Liver (tissue), 3 donors: ENCODE results near the gene LHFPL6.

ENCODE experiments used
- CTCF ChIP-seq: fragments of 150-350 bp; IDR thresholded peaks from 2 replicates; pipeline ENCODE4 v1.5.1; 2017; ENCODE audit warnings: improper control_type of control experiment, low read depth, low read length; ENCODE audit not compliant: missing input control
- FOXA2 ChIP-seq: IDR thresholded peaks from 2 replicates; pipeline ENCODE4 v1.6.1; 2016; ENCODE audit warnings: antibody characterized with exemption
- GABPA ChIP-seq, 2 donors: IDR thresholded peaks in 1 of 2; conservative IDR thresholded peaks in 1 of 2; 2 replicates each; pipeline ENCODE4 v1.6.1; 2016; ENCODE audit warnings: antibody characterized with exemption in 2 of 2, mild to moderate bottlenecking in 1 of 2, moderate library complexity in 1 of 2
- HNF4A ChIP-seq, 2 donors: conservative IDR thresholded peaks; 2 replicates each; pipeline ENCODE4 v1.6.1; 2016; ENCODE audit warnings: antibody characterized with exemption in 2 of 2, mild to moderate bottlenecking in 2 of 2
- HNF4G ChIP-seq: IDR thresholded peaks from 2 replicates; pipeline ENCODE4 v1.6.1; 2016; ENCODE audit warnings: antibody characterized with exemption
- JUND ChIP-seq, 2 donors: IDR thresholded peaks; 2 replicates each; pipeline ENCODE4 v1.6.1; 2016; ENCODE audit warnings: antibody characterized with exemption in 2 of 2
- MAX ChIP-seq: IDR thresholded peaks from 2 replicates; pipeline ENCODE4 v1.6.1; 2016; ENCODE audit warnings: antibody characterized with exemption
- SP1 ChIP-seq: IDR thresholded peaks from 2 replicates; pipeline ENCODE4 v1.6.1; 2018; ENCODE audit warnings: antibody characterized with exemption, mild to moderate bottlenecking
- TAF1 ChIP-seq: conservative IDR thresholded peaks from 2 replicates; pipeline ENCODE4 v1.6.1; 2016; ENCODE audit warnings: antibody characterized with exemption, mild to moderate bottlenecking
- YY1 ChIP-seq: IDR thresholded peaks from 2 replicates; pipeline ENCODE4 v1.6.1; 2016; ENCODE audit warnings: antibody characterized with exemption, mild to moderate bottlenecking
- TF ChIP-seq, protein P1 (sequence below): IDR thresholded peaks from 2 replicates; pipeline ENCODE4 v1.6.1; 2016; ENCODE audit warnings: antibody characterized with exemption
- TF ChIP-seq, protein P2 (sequence below): IDR thresholded peaks from 2 replicates; pipeline ENCODE4 v1.6.1; 2016; ENCODE audit warnings: antibody characterized with exemption, mild to moderate bottlenecking
- donor health status: healthy.
- donor health status: healthy.

- TF ChIP-seq GABPA (IDR thresholded peaks at IDR 0.05 in 1 of 2, conservative IDR thresholded peaks at IDR 0.05 in 1 of 2) (no peak), CTCF (no peak), HNF4G (no peak), FOXA2 (no peak), HNF4A (conservative IDR thresholded peaks at IDR 0.05) (no peak), JUND (IDR thresholded peaks at IDR 0.05) (no peak), TAF1 (no peak), YY1 (no peak), SP1 (no peak), MAX (no peak)
- TF ChIP-seq, protein P1, sequence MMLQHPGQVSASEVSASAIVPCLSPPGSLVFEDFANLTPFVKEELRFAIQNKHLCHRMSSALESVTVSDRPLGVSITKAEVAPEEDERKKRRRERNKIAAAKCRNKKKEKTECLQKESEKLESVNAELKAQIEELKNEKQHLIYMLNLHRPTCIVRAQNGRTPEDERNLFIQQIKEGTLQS = no peak
- TF ChIP-seq, protein P2, sequence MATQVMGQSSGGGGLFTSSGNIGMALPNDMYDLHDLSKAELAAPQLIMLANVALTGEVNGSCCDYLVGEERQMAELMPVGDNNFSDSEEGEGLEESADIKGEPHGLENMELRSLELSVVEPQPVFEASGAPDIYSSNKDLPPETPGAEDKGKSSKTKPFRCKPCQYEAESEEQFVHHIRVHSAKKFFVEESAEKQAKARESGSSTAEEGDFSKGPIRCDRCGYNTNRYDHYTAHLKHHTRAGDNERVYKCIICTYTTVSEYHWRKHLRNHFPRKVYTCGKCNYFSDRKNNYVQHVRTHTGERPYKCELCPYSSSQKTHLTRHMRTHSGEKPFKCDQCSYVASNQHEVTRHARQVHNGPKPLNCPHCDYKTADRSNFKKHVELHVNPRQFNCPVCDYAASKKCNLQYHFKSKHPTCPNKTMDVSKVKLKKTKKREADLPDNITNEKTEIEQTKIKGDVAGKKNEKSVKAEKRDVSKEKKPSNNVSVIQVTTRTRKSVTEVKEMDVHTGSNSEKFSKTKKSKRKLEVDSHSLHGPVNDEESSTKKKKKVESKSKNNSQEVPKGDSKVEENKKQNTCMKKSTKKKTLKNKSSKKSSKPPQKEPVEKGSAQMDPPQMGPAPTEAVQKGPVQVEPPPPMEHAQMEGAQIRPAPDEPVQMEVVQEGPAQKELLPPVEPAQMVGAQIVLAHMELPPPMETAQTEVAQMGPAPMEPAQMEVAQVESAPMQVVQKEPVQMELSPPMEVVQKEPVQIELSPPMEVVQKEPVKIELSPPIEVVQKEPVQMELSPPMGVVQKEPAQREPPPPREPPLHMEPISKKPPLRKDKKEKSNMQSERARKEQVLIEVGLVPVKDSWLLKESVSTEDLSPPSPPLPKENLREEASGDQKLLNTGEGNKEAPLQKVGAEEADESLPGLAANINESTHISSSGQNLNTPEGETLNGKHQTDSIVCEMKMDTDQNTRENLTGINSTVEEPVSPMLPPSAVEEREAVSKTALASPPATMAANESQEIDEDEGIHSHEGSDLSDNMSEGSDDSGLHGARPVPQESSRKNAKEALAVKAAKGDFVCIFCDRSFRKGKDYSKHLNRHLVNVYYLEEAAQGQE = no peak
These were observed 61.9 kb downstream of the LHFPL6 start for GRCh38 chr13:39540929-39541605.
